ENCODE results near the gene STK39. TPM values are rescaled to one million over a fixed set of nuclear protein-coding genes. Genes with fewer than 3 reads are reported as not detected.

The STK39 gene
- total RNA-seq, 4 donors from 2014 or later = 13.8 to 28.2 (median 18.3) TPM

GRCh38 chr2:167942366-167943081, 304.9 kb downstream of the STK39 start:
- DNase-seq (ENCODE audit: low spot score in 2 of 2) = no peak
- WGBS = 47% methylated on average over 3 of the region's 3 CpGs
- Histone ChIP-seq H3K27ac (no peak overlapping the region), H3K9me3 (no peaks in the 10 kb centered on the region), H3K36me3 (no peaks in the 10 kb centered on the region), H3K4me1 (no peaks in the 10 kb centered on the region), H3K4me3 (no peak overlapping the region), H3K27me3 (no peaks in the 10 kb centered on the region)
- TF ChIP-seq POLR2A (IDR thresholded peaks at IDR 0.05) (no peak), CTCF (IDR thresholded peaks at IDR 0.05) (no peak), POLR2AphosphoS5 (IDR thresholded peaks at IDR 0.05) (no peak), EP300 (IDR thresholded peaks at IDR 0.05) (no peak)

GRCh38 chr2:167941604-167942003, 305.8 kb downstream of the STK39 start:
- Histone ChIP-seq H3K27me3 (no peaks in the 10 kb centered on the region), H3K9me3 (no peaks in the 10 kb centered on the region), H3K27ac (no peak overlapping the region), H3K36me3 (no peaks in the 10 kb centered on the region), H3K4me3 (no peak overlapping the region), H3K4me1 (no peaks in the 10 kb centered on the region)
- TF ChIP-seq POLR2AphosphoS5 (IDR thresholded peaks at IDR 0.05) = no peak
- no peak for TF ChIP-seq EP300 (IDR thresholded peaks at IDR 0.05)
- no peak for TF ChIP-seq CTCF (IDR thresholded peaks at IDR 0.05)
- TF ChIP-seq POLR2A (IDR thresholded peaks at IDR 0.05) = no peak
- WGBS = 77% methylated on average over 9 of the region's 9 CpGs
- DNase-seq (ENCODE audit: low spot score in 2 of 2) = no peak

- no peak for DNase-seq (ENCODE audit: low spot score in 2 of 2)
- H3K27ac ChIP-seq = no peak overlapping the region
- H3K36me3 ChIP-seq = no peaks in the 10 kb centered on the region
- TF ChIP-seq POLR2AphosphoS5 (IDR thresholded peaks at IDR 0.05) (no peak), EP300 (IDR thresholded peaks at IDR 0.05) (no peak), CTCF (IDR thresholded peaks at IDR 0.05) (no peak), POLR2A (IDR thresholded peaks at IDR 0.05) (no peak)
- no peaks in the 10 kb centered on the region for H3K27me3 ChIP-seq
- H3K4me1 ChIP-seq = no peaks in the 10 kb centered on the region
- WGBS = 86% methylated on average over 11 of the region's 11 CpGs
- no peaks in the 10 kb centered on the region for H3K9me3 ChIP-seq
- no peak overlapping the region for H3K4me3 ChIP-seq
Observed at GRCh38 chr2:167940734-167941507, 306.5 kb downstream of the STK39 start.

- H3K36me3 ChIP-seq = no peaks in the 10 kb centered on the region
- 70% methylated on average over 3 of the region's 3 CpGs for WGBS
- no peak for TF ChIP-seq CTCF (IDR thresholded peaks at IDR 0.05)
- TF ChIP-seq POLR2AphosphoS5 (IDR thresholded peaks at IDR 0.05) = no peak
- TF ChIP-seq EP300 (IDR thresholded peaks at IDR 0.05) = no peak
- TF ChIP-seq POLR2A (IDR thresholded peaks at IDR 0.05) = no peak
- H3K9me3 ChIP-seq = no peaks in the 10 kb centered on the region
- no peaks in the 10 kb centered on the region for H3K27me3 ChIP-seq
- H3K4me1 ChIP-seq = no peaks in the 10 kb centered on the region
- H3K4me3 ChIP-seq = no peak overlapping the region
- DNase-seq (ENCODE audit: low spot score in 2 of 2) = no peak
- no peak overlapping the region for H3K27ac ChIP-seq
Observed at GRCh38 chr2:167940346-167940725, 307.1 kb downstream of the STK39 start.
